Measurements from ENCODE around the gene GNAO1. TPM values are rescaled to one million over a fixed set of nuclear protein-coding genes. Genes with fewer than 3 reads are reported as not detected.

The GNAO1 gene
- total RNA-seq, 1 experiment from 2014 or later = not detected

DNA sequence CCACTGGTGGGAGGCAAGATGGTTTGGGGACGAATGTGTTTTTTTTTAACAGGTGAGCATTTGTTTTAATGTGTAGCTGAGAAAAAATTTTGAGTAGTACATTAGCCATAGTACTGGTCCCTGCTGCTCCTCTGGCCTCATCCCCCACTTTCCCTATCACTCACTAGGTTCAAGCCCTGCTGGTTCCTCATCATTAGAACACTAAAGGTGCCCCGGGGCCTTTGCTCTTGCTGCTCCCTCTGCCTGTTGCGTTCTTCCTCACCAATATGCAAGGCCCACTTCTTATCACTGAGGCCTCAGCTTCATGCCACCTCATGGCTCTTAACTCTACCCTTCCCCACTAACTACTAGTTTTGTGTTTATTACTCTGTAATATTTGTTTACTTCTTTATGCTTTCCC lies 74.5 kb downstream of the GNAO1 start:
- CTCF ChIA-PET = no interaction called here
- Histone ChIP-seq H3K9ac (ENCODE audit: low read length) (no peak overlapping the region), H2AFZ (ENCODE audit: low read length) (no peak overlapping the region), H3K4me2 (ENCODE audit: low read length) (no peak overlapping the region), H3F3A (ENCODE audit: low read length, unreplicated experiment) (no peaks in the 10 kb centered on the region), H3K27ac (ENCODE audit: low read length) (no peak overlapping the region), H3K36me3 (ENCODE audit: low read depth, low read length) (no peaks in the 10 kb centered on the region), H3K4me3 (ENCODE audit: low read length) (no peak overlapping the region), H3K9me3 (ENCODE audit: low read length) (no peaks in the 10 kb centered on the region), H3K27me3 (ENCODE audit: low read length) (peaks cover 26% of the 10 kb centered on the region), H4K20me1 (ENCODE audit: low read length) (no peaks in the 10 kb centered on the region), H3K4me1 (ENCODE audit: insufficient read depth, low read length) (no peaks in the 10 kb centered on the region), H3K79me2 (ENCODE audit: low read length) (no peaks in the 10 kb centered on the region), H3K9me2 (replicated peaks; ENCODE audit: low read length) (no peaks in the 10 kb centered on the region)
- no TSS peak for BruUV-seq (replicated peaks)
- no peak for DNase-seq
- ATAC-seq = no peak
- POLR2A ChIA-PET (ENCODE audit: unreplicated experiment) = no interaction called here
- no peak for TF ChIP-seq EZH2phosphoT487 (IDR thresholded peaks at IDR 0.05; ENCODE audit: borderline replicate concordance, low read length)
- TF ChIP-seq, protein P1, sequence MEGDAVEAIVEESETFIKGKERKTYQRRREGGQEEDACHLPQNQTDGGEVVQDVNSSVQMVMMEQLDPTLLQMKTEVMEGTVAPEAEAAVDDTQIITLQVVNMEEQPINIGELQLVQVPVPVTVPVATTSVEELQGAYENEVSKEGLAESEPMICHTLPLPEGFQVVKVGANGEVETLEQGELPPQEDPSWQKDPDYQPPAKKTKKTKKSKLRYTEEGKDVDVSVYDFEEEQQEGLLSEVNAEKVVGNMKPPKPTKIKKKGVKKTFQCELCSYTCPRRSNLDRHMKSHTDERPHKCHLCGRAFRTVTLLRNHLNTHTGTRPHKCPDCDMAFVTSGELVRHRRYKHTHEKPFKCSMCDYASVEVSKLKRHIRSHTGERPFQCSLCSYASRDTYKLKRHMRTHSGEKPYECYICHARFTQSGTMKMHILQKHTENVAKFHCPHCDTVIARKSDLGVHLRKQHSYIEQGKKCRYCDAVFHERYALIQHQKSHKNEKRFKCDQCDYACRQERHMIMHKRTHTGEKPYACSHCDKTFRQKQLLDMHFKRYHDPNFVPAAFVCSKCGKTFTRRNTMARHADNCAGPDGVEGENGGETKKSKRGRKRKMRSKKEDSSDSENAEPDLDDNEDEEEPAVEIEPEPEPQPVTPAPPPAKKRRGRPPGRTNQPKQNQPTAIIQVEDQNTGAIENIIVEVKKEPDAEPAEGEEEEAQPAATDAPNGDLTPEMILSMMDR (conservative IDR thresholded peaks at IDR 0.05; ENCODE audit: low read depth, low read length) = no peak
- TF ChIP-seq EZH2 (IDR thresholded peaks at IDR 0.05; ENCODE audit: low read length, unreplicated experiment) = no peak
- intact Hi-C loops (cut with micrococcal nuclease) = no loop called here

DNA sequence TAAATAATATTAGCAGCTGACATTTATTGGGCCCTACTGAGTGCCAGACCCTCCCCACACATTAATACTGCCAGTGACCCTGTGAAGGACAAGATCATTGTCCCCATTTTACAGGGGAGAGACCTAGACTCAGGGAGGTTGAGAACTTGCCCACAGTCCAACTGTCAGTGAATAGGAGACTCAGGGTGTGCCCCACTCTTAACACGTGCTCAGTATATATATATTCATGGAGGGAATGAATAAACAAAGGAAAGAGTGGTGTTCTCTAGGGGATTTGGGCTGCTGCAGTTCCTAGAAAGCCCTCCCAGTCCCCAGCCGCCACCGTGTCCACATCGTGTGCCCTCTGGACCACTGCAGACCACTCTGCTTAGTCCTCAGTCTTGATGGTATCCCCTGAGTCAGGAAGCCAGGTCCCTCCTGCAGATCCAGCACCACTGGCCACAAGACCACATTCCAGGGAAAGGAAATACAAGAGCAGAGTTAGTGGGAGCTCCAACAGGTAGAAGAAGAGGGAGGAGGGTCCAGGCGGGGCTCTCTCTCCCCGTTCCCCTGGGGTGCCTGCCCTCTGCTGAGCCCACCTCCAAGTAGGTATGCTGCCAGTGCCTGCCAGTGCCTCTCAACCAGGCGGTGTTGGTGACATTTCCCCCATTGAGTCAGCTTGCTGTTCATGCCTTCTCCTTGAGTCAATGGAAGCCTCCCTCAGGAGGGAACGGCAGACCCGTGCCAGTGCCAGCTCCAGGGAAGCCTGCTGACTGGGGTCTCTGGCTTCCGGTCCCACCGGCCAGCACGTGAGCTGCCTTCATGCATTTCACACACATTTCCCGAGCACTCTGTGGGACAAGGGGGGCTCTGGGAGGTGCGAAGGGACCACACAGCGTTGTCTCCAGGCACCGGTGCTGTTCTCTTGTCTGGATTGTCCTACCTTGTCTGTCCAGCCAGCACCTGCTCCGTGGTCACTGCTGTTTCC lies 75.6 kb downstream of the GNAO1 start:
- ChIA-PET CTCF (no interaction called here), POLR2A (ENCODE audit: unreplicated experiment) (no interaction called here)
- Histone ChIP-seq H3K9me2 (replicated peaks; ENCODE audit: low read length) (no peaks in the 10 kb centered on the region), H3K79me2 (ENCODE audit: low read length) (no peaks in the 10 kb centered on the region), H3K9me3 (ENCODE audit: low read length) (no peaks in the 10 kb centered on the region), H3K4me2 (ENCODE audit: low read length) (no peak overlapping the region), H3K27ac (ENCODE audit: low read length) (no peak overlapping the region), H3K9ac (ENCODE audit: low read length) (no peak overlapping the region), H3K27me3 (ENCODE audit: low read length) (peaks cover 20% of the 10 kb centered on the region), H3K4me3 (ENCODE audit: low read length) (no peak overlapping the region), H4K20me1 (ENCODE audit: low read length) (no peaks in the 10 kb centered on the region), H3K4me1 (ENCODE audit: insufficient read depth, low read length) (no peaks in the 10 kb centered on the region), H2AFZ (ENCODE audit: low read length) (no peak overlapping the region), H3F3A (ENCODE audit: low read length, unreplicated experiment) (no peaks in the 10 kb centered on the region), H3K36me3 (ENCODE audit: low read depth, low read length) (no peaks in the 10 kb centered on the region)
- ATAC-seq (no peak), DNase-seq (no peak)
- TF ChIP-seq EZH2 (IDR thresholded peaks at IDR 0.05; ENCODE audit: low read length, unreplicated experiment) = no peak
- TF ChIP-seq, protein P1 (conservative IDR thresholded peaks at IDR 0.05; ENCODE audit: low read depth, low read length) = no peak
- TF ChIP-seq EZH2phosphoT487 (IDR thresholded peaks at IDR 0.05; ENCODE audit: borderline replicate concordance, low read length) = no peak
- no TSS peak for BruUV-seq (replicated peaks)
- intact Hi-C loops (cut with micrococcal nuclease) = no loop called here

DNA sequence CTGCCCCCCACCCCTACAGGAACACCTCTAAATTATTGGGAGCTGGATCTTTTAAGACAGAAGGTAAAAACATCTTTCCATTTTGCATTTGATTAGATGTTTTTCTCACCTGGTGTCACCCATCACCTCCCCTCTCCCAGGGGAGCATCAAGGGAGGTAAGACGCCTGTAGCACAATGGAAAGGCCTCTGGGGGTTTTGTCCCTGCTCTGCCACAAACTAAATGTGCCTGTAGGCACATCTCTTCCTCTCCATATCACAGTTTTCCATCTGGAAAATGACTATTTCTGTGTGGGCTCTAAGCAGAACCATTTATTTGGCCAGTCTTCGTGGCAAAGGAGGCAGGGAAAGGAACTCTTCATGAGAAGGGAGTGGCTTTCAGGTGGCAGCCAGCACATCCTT lies 76.6 kb downstream of the GNAO1 start:
- Histone ChIP-seq H3K9me2 (replicated peaks; ENCODE audit: low read length) (no peaks in the 10 kb centered on the region), H3K27ac (ENCODE audit: low read length) (no peak overlapping the region), H3K4me1 (ENCODE audit: insufficient read depth, low read length) (no peaks in the 10 kb centered on the region), H4K20me1 (ENCODE audit: low read length) (no peaks in the 10 kb centered on the region), H3K4me3 (ENCODE audit: low read length) (no peak overlapping the region), H3K9me3 (ENCODE audit: low read length) (no peaks in the 10 kb centered on the region), H3K36me3 (ENCODE audit: low read depth, low read length) (no peaks in the 10 kb centered on the region), H3K27me3 (ENCODE audit: low read length) (peaks cover 11% of the 10 kb centered on the region), H3K4me2 (ENCODE audit: low read length) (no peak overlapping the region), H3F3A (ENCODE audit: low read length, unreplicated experiment) (no peaks in the 10 kb centered on the region), H3K79me2 (ENCODE audit: low read length) (no peaks in the 10 kb centered on the region), H3K9ac (ENCODE audit: low read length) (no peak overlapping the region), H2AFZ (ENCODE audit: low read length) (no peak overlapping the region)
- ChIA-PET CTCF (no interaction called here), POLR2A (ENCODE audit: unreplicated experiment) (no interaction called here)
- DNase-seq (no peak), ATAC-seq (no peak)
- no peak for TF ChIP-seq EZH2phosphoT487 (IDR thresholded peaks at IDR 0.05; ENCODE audit: borderline replicate concordance, low read length)
- TF ChIP-seq, protein P1 (conservative IDR thresholded peaks at IDR 0.05; ENCODE audit: low read depth, low read length) = no peak
- TF ChIP-seq EZH2 (IDR thresholded peaks at IDR 0.05; ENCODE audit: low read length, unreplicated experiment) = no peak
- no TSS peak for BruUV-seq (replicated peaks)
- intact Hi-C loops (cut with micrococcal nuclease) = no loop called here

All from PC-3 (cell line).